Right hindlimb (tissue), 1 donor: ENCODE measurements around the gene MOV10L1.
"Not testable (repeated sequence)": the region's sequence is repeated elsewhere in the genome, so short reads cannot be mapped to it uniquely, and the experiment has no call there.

Experiments
- DNase-seq: peaks from one replicate; pipeline ENCODE4 v3.0.0-alpha.2; 2018

The MOV10L1 gene

GRCh38 chr22:50190182-50190940 is 100.6 kb downstream of the MOV10L1 start:
- DNase-seq: peak; percentile 79

GRCh38 chr22:50190941-50191741 is 101.3 kb downstream of the MOV10L1 start:
- DNase-seq: no peak

- DNase-seq: no peak
These were observed 102.8 kb downstream of the MOV10L1 start for GRCh38 chr22:50192436-50193204.

GRCh38 chr22:50193621-50194020 is 103.8 kb downstream of the MOV10L1 start:
- DNase-seq: no peak

GRCh38 chr22:50194037-50194805 is 104.4 kb downstream of the MOV10L1 start:
- no peak for DNase-seq

GRCh38 chr22:50196256-50196655 is 106.5 kb downstream of the MOV10L1 start:
- DNase-seq: no peak

GRCh38 chr22:50197000-50197800 is 107.4 kb downstream of the MOV10L1 start:
- DNase-seq: no peak

GRCh38 chr22:50197856-50198623 is 108.2 kb downstream of the MOV10L1 start:
- DNase-seq: no peak

- DNase-seq: no peak
These were observed 108.8 kb downstream of the MOV10L1 start for GRCh38 chr22:50198624-50199017.

GRCh38 chr22:50199251-50199721 is 109.5 kb downstream of the MOV10L1 start:
- DNase-seq: no peak

GRCh38 chr22:50199829-50200460 is 110.1 kb downstream of the MOV10L1 start:
- no peak for DNase-seq

- peak; percentile 97 for DNase-seq
These were observed 110.8 kb downstream of the MOV10L1 start, which contains the start of gene SELENOO for GRCh38 chr22:50200461-50201190. TSS of gene SELENOO (plus strand) at chr22:50201011. CDS start at chr22:50201037, 26 bp downstream.

GRCh38 chr22:50201191-50202129 is 111.7 kb downstream of the MOV10L1 start:
- DNase-seq: peak; percentile 45

- DNase-seq: no peak
These were observed 112.4 kb downstream of the MOV10L1 start for GRCh38 chr22:50202130-50202666.

GRCh38 chr22:50203288-50203687 is 113.5 kb downstream of the MOV10L1 start:
- no peak for DNase-seq

GRCh38 chr22:50204571-50204970 is 114.8 kb downstream of the MOV10L1 start:
- DNase-seq: no peak

- DNase-seq: not testable (repeated sequence)
These were observed 115.2 kb downstream of the MOV10L1 start for GRCh38 chr22:50204998-50205397.
